ENCODE measurements around the gene EXD3. TPM values are rescaled to one million over a fixed set of nuclear protein-coding genes. Genes with fewer than 3 reads are reported as not detected.

EXD3 gene
- total RNA-seq, 1 donor from 2014 or later = 9.2 TPM

DNA sequence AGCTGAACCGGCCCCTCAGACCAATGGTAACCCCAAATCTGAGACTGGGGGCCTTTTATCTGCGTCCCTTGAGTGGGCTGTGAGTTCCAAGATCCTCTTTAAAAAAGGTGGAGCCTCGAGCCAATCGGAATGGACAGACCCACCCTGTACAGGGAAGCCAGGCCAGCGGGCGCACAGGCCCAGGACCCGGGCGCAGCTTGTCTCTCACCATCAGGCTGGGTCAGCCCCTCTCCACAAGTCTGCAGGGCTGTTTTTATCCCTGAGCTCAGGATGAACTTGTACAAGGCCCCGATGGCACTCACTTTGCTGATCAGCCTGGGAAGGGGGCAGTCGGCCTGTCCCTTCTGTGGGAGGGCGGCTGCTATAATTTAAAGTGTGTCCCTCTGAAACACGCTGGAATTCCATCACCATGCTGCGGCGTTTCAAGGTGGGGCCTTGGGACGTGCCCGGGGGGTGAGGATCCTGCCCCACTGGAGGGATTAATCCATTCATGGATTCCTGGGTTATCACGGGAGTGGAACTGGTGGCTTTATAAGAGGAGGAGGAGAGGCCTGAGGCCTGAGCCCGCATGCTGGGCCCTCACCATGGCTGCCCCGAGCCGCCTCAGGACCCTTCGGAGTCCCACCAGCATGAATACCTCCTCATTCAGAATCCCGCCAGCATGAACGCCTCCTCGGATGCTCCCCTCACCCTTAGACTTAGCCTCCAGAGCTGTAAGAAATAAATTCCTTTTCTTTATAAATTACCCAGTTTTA lies 14.1 kb downstream of the EXD3 start:
- Histone ChIP-seq H3K9me3 (replicated peaks) (no peaks in the 10 kb centered on the region), H3K4me3 (no peak overlapping the region), H3K27ac (replicated peaks) (no peak overlapping the region), H3K27me3 (ENCODE audit: low read depth) (no peaks in the 10 kb centered on the region), H3K36me3 (no peaks in the 10 kb centered on the region), H3K4me1 (peaks cover 67% of the 10 kb centered on the region)
- TF ChIP-seq, protein P1, sequence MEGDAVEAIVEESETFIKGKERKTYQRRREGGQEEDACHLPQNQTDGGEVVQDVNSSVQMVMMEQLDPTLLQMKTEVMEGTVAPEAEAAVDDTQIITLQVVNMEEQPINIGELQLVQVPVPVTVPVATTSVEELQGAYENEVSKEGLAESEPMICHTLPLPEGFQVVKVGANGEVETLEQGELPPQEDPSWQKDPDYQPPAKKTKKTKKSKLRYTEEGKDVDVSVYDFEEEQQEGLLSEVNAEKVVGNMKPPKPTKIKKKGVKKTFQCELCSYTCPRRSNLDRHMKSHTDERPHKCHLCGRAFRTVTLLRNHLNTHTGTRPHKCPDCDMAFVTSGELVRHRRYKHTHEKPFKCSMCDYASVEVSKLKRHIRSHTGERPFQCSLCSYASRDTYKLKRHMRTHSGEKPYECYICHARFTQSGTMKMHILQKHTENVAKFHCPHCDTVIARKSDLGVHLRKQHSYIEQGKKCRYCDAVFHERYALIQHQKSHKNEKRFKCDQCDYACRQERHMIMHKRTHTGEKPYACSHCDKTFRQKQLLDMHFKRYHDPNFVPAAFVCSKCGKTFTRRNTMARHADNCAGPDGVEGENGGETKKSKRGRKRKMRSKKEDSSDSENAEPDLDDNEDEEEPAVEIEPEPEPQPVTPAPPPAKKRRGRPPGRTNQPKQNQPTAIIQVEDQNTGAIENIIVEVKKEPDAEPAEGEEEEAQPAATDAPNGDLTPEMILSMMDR (IDR thresholded peaks at IDR 0.05; ENCODE audit: borderline replicate concordance) = no peak
- intact Hi-C loops (cut with micrococcal nuclease) = loop anchor here (5.0 kb wide), 1 partner anchor 112 kb away; no protein-coding TSS in a partner anchor
- DNase-seq = no peak

DNA sequence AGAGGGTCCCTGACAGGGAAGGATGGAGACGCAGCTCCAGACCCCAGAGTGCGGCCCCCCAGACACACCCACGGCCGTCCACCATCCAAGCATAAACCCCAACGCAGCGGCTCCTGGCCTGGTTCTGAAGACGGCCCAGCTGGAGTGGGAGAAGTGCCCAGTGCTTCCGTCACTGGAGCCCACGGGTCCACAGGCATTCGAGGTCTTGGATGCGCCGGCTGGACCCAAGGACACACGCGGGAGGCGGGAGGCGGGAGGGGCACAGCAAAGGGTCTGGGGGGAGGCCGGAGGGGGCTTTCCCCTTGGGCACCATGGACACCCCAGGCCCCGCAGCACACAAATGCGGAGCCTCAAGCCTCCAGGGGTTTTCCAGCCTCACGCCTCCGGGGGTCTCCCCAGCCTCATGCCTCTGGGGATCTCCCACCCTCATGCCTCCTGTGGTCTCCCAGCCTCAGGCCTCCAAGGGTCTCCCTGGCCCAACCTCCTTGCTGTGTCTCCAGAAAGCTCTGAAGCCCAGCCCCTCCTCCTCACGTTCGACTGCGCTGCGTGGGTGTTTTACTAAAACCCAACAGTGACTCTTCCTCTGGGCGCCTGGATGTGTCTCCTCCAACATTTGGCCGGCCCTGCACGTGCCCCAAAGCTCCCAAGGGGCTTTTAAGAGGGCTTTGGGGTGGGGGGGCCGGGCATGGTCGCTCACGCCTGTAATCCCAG lies 15.2 kb downstream of the EXD3 start:
- Histone ChIP-seq H3K4me3 (peak overlapping the region; percentile 65), H3K4me1 (peaks cover 63% of the 10 kb centered on the region), H3K36me3 (no peaks in the 10 kb centered on the region), H3K27me3 (ENCODE audit: low read depth) (no peaks in the 10 kb centered on the region), H3K27ac (replicated peaks) (peak overlapping the region; percentile 72), H3K9me3 (replicated peaks) (no peaks in the 10 kb centered on the region)
- peak; percentile 67 for DNase-seq
- intact Hi-C loops (cut with micrococcal nuclease) = loop anchor here (5.0 kb wide), 1 partner anchor 110 kb away; no protein-coding TSS in a partner anchor
- TF ChIP-seq, protein P1 (IDR thresholded peaks at IDR 0.05; ENCODE audit: borderline replicate concordance) = no peak

DNA sequence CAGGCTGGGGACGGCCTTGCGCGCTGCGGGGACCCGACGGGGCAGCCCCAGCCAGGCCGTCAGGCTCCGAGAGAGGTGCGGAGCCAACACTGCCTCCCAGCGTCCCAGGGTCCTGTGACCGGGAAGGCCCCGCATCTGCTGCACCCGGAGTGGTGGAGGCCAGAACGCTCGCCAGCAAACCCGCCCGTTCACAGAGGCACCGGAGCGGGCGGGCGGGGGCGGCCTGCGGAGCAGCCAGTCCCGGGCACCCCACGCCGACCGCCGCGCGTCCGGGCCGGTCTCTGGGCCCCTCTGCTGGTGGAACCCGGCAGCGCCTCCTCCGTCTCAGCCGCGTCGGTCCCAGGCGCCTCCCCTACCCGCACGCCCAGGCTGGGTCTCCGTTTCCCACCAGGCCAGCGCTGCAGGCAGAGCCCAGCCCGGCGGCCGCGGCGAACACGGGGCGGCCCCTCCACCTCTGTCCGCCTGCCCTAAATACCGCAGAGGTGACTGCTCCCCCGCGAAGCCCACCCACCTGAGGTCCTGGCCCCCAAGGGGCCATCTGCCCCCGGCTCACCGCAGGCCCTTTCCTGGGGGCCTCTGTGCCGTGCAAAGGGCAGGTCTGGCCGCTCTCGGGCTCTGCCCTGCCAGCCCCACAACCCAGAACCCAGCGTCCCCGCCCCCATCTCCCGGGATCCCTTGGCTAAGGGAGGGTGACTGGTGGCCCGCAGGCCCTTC lies 15.9 kb downstream of the EXD3 start:
- TF ChIP-seq, protein P1 (IDR thresholded peaks at IDR 0.05; ENCODE audit: borderline replicate concordance) = peak; percentile 93
- peak; percentile 72 for DNase-seq
- peak overlapping the region; percentile 65 for H3K4me3 ChIP-seq
- peak overlapping the region; percentile 72 for H3K27ac ChIP-seq (replicated peaks)
- H3K4me1 ChIP-seq = peaks cover 56% of the 10 kb centered on the region
- no peaks in the 10 kb centered on the region for H3K9me3 ChIP-seq (replicated peaks)
- no peaks in the 10 kb centered on the region for H3K27me3 ChIP-seq (ENCODE audit: low read depth)
- intact Hi-C loops (cut with micrococcal nuclease) = loop anchor here (5.0 kb wide), 1 partner anchor 110 kb away; no protein-coding TSS in a partner anchor
- H3K36me3 ChIP-seq = no peaks in the 10 kb centered on the region

DNA sequence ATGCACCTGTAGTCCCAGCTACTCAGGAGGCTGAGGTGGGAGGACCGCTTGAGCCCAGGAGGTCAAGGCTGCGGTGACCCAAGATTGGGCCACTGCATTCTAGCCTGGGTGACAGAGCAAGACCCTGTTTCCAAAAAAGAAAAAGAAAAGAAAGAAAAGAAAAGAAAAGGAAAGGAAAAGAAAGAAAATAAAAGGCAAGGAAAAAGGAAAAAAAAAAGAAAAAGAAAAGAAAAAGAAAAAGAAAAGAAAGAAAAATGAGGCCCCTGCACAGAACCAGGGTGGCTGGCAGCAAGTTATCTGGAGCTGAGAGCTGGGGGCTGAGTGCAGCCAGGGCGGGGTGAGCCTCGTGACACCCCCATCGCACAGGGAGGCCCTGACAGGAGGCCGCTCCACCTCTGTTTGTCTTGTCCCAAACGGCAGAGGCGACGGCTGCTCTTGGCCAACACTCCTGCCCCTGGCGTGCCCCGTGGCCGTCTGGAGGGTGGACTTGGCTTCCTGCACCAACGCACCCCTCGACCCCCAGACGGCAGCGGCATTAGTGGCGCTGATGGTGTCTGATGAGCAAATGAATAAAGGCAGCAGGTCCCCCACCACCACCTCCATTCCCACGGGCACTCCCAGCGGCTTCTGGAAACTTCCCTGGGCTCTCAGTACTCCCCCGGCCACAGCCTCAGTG lies 16.7 kb downstream of the EXD3 start:
- Histone ChIP-seq H3K27me3 (ENCODE audit: low read depth) (no peaks in the 10 kb centered on the region), H3K27ac (replicated peaks) (peak overlapping the region; percentile 72), H3K36me3 (no peaks in the 10 kb centered on the region), H3K4me1 (peaks cover 49% of the 10 kb centered on the region), H3K4me3 (peak overlapping the region; percentile 65), H3K9me3 (replicated peaks) (no peaks in the 10 kb centered on the region)
- TF ChIP-seq, protein P1 (IDR thresholded peaks at IDR 0.05; ENCODE audit: borderline replicate concordance) = no peak
- intact Hi-C loops (cut with micrococcal nuclease) = loop anchor here (5.0 kb wide), 1 partner anchor 109 kb away; no protein-coding TSS in a partner anchor
- no peak for DNase-seq

DNA sequence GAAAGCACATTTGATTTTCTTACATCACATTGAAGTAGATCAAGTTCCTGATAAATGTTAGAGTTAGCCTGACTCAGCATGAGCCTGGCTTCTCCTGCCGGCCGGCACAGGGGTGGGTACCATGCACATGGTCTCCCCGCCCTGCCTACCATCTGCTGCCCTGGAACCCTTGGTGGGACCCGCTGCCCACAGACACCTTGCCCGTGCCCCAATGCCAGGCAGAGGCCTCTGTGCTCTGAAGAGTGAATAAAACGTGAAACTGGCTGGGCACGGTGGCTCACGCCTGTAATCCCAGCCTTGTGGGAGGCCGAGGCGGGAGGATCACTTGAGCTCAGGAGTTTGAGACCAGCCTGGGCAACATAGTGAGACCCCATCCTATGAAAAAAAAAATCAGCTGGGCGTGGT lies 17.3 kb downstream of the EXD3 start:
- Histone ChIP-seq H3K27ac (replicated peaks) (no peak overlapping the region), H3K27me3 (ENCODE audit: low read depth) (no peaks in the 10 kb centered on the region), H3K36me3 (no peaks in the 10 kb centered on the region), H3K9me3 (replicated peaks) (no peaks in the 10 kb centered on the region), H3K4me1 (peaks cover 44% of the 10 kb centered on the region), H3K4me3 (no peak overlapping the region)
- DNase-seq = no peak
- intact Hi-C loops (cut with micrococcal nuclease) = loop anchor here (5.0 kb wide), 1 partner anchor 108 kb away; no protein-coding TSS in a partner anchor
- TF ChIP-seq, protein P1 (IDR thresholded peaks at IDR 0.05; ENCODE audit: borderline replicate concordance) = no peak

Data from left ventricle myocardium inferior (tissue), 1 donor.